HL-60 (cell line): ENCODE measurements around the gene SRGAP3.

Experiments used
- DNase-seq, 2 experiments: peaks; one replicate each; pipeline ENCODE4 v3.0.0-alpha.2; 2010 to 2020; ENCODE audit warnings: low read depth in 1 of 2, low spot score in 1 of 2
- H3K27ac ChIP-seq: fragments of 250-450 bp; sonication (Bioruptor Pico); replicated peaks from 2 replicates; pipeline ENCODE4 v1.5.1; 2020; ENCODE audit warnings: mild to moderate bottlenecking, moderate library complexity
- H3K27me3 ChIP-seq: fragments of 250-450 bp; sonication (Bioruptor Pico); 2 replicates; pipeline ENCODE4 v1.5.1; 2021; ENCODE audit warnings: mild to moderate bottlenecking, moderate library complexity; ENCODE audit not compliant: insufficient read depth, poor library complexity, severe bottlenecking
- H3K4me3 ChIP-seq: replicated peaks from 2 replicates; pipeline ENCODE4 v1.5.1; 2011; ENCODE audit warnings: mild to moderate bottlenecking, control low read depth, low read length; ENCODE audit not compliant: insufficient read depth
- GABPA ChIP-seq: IDR thresholded peaks from 2 replicates; pipeline ENCODE4 v1.6.1; 2012; ENCODE audit warnings: low read depth
- POLR2AphosphoS5 ChIP-seq: IDR thresholded peaks from 2 replicates; pipeline ENCODE4 v1.6.1; 2012; ENCODE audit warnings: low read depth
- SPI1 ChIP-seq: IDR thresholded peaks from 2 replicates; pipeline ENCODE4 v1.6.1; 2012; ENCODE audit warnings: low read depth, mild to moderate bottlenecking, borderline replicate concordance
- TF ChIP-seq, protein P1 (sequence below): IDR thresholded peaks from 2 replicates; pipeline ENCODE4 v1.6.1; 2012; ENCODE audit warnings: low read depth; ENCODE audit not compliant: insufficient replicate concordance
- TF ChIP-seq, protein P2 (sequence below): IDR thresholded peaks from one replicate; pipeline ENCODE4 v1.5.1; 2011; ENCODE audit warnings: low read length, control low read depth, inconsistent platforms; ENCODE audit not compliant: insufficient read depth

SRGAP3 gene

DNA sequence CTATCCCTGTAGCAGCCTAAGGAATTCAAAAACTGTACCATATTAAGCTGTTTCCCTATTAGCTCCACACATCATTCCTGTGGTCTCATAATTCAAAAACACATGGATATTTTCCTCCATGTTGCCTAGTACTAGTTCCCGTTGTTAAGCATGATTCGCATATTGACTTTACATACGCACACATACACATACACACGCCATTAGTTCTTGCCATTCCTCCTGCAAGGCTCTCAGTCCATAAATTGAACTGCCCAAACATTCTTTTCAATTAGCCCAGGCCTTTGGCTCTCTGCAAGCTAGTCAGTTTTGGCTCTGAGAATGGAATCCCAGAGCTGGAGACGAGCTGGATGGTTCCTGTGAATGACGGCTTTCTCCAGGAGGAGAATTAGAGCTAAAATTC lies 229.0 kb downstream of the SRGAP3 start:
- H3K27me3 ChIP-seq = no peaks in the 10 kb centered on the region
- TF ChIP-seq, protein P1, sequence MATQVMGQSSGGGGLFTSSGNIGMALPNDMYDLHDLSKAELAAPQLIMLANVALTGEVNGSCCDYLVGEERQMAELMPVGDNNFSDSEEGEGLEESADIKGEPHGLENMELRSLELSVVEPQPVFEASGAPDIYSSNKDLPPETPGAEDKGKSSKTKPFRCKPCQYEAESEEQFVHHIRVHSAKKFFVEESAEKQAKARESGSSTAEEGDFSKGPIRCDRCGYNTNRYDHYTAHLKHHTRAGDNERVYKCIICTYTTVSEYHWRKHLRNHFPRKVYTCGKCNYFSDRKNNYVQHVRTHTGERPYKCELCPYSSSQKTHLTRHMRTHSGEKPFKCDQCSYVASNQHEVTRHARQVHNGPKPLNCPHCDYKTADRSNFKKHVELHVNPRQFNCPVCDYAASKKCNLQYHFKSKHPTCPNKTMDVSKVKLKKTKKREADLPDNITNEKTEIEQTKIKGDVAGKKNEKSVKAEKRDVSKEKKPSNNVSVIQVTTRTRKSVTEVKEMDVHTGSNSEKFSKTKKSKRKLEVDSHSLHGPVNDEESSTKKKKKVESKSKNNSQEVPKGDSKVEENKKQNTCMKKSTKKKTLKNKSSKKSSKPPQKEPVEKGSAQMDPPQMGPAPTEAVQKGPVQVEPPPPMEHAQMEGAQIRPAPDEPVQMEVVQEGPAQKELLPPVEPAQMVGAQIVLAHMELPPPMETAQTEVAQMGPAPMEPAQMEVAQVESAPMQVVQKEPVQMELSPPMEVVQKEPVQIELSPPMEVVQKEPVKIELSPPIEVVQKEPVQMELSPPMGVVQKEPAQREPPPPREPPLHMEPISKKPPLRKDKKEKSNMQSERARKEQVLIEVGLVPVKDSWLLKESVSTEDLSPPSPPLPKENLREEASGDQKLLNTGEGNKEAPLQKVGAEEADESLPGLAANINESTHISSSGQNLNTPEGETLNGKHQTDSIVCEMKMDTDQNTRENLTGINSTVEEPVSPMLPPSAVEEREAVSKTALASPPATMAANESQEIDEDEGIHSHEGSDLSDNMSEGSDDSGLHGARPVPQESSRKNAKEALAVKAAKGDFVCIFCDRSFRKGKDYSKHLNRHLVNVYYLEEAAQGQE = no peak
- TF ChIP-seq, protein P2, sequence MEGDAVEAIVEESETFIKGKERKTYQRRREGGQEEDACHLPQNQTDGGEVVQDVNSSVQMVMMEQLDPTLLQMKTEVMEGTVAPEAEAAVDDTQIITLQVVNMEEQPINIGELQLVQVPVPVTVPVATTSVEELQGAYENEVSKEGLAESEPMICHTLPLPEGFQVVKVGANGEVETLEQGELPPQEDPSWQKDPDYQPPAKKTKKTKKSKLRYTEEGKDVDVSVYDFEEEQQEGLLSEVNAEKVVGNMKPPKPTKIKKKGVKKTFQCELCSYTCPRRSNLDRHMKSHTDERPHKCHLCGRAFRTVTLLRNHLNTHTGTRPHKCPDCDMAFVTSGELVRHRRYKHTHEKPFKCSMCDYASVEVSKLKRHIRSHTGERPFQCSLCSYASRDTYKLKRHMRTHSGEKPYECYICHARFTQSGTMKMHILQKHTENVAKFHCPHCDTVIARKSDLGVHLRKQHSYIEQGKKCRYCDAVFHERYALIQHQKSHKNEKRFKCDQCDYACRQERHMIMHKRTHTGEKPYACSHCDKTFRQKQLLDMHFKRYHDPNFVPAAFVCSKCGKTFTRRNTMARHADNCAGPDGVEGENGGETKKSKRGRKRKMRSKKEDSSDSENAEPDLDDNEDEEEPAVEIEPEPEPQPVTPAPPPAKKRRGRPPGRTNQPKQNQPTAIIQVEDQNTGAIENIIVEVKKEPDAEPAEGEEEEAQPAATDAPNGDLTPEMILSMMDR = no peak
- TF ChIP-seq GABPA (no peak), SPI1 (no peak), POLR2AphosphoS5 (no peak)
- no peak overlapping the region for H3K27ac ChIP-seq
- no peak for DNase-seq
- no peak overlapping the region for H3K4me3 ChIP-seq

DNA sequence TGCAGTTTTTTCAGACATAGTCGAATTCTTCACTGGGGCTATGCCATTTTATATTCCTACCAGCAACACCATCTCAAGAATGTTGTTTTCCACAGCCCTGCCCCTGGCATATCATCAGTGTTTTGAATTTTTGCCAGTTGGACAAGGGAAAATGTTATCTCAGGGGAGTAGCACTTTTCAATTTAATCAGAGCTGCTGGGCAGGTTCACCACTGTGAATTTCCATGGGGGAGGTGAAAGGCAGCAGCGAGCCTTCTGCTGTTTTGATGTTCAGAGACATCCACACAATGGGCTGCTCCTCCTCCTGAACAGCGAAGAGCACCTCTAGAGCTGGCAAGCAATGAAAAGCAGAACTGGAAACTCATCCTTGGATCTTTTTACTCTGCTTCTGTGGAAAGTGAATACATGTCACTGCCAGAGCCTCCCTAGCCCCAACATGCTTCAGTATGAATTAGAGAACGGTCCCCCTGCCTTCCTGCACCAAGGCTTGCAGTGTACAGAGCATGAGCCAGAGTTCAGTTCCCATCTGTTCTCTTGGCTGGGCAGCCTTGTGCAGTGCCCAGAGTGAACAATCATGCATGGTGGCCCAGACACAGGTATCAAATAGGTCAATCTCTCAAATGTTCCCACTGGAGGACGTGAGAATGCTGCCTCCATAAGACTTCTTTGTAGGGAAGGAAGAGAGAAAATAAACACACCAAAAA lies 230.0 kb downstream of the SRGAP3 start:
- H3K27me3 ChIP-seq = no peaks in the 10 kb centered on the region
- TF ChIP-seq GABPA = no peak
- TF ChIP-seq, protein P1 = no peak
- TF ChIP-seq SPI1 = no peak
- TF ChIP-seq, protein P2 = no peak
- no peak for TF ChIP-seq POLR2AphosphoS5
- no peak for DNase-seq

DNA sequence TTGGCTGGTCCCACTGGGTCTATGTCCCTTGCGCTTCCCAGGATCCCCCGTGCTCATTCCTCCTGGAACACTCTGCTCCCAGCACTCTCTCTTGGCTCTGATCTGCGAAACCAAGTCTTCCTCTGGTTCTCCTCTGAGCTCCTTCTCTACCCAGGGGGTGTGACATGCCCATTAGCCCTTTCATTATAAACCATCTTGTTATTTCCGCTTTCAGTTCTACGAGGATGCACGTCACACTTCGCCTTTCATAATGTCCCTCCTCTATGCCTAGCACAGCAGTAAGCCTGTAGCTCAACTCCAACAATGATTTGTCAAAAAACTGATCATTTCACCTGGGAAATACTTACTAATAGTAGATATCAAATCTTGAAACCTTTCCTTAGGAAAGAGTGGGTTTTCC lies 234.2 kb downstream of the SRGAP3 start:
- H3K27ac ChIP-seq = no peak overlapping the region
- no peak overlapping the region for H3K4me3 ChIP-seq
- H3K27me3 ChIP-seq = no peaks in the 10 kb centered on the region
- TF ChIP-seq, protein P2 = no peak
- TF ChIP-seq POLR2AphosphoS5 (no peak), GABPA (no peak), SPI1 (no peak)
- TF ChIP-seq, protein P1 = no peak
- DNase-seq = no peak

More for the DNA sequence above, 230.0 kb downstream of the SRGAP3 start:
- Histone ChIP-seq H3K4me3 (no peak overlapping the region), H3K27ac (no peak overlapping the region)
